22Rv1 (cell line): ENCODE data around the gene SMARCAD1.

Experiments used
- H3K27ac ChIP-seq: fragments of 450-650 bp; 2 replicates; pipeline ENCODE4 v1.5.1; 2017
- ZFX ChIP-seq: fragments of 450-650 bp; IDR thresholded peaks from 2 replicates; pipeline ENCODE4 v1.6.1; 2017; ENCODE audit warnings: antibody characterized with exemption, borderline replicate concordance
- TF ChIP-seq, protein P1 (sequence below): fragments of 450-650 bp; IDR thresholded peaks from 2 replicates; pipeline ENCODE4 v1.5.1; 2017; ENCODE audit warnings: mild to moderate bottlenecking

SMARCAD1 gene

DNA sequence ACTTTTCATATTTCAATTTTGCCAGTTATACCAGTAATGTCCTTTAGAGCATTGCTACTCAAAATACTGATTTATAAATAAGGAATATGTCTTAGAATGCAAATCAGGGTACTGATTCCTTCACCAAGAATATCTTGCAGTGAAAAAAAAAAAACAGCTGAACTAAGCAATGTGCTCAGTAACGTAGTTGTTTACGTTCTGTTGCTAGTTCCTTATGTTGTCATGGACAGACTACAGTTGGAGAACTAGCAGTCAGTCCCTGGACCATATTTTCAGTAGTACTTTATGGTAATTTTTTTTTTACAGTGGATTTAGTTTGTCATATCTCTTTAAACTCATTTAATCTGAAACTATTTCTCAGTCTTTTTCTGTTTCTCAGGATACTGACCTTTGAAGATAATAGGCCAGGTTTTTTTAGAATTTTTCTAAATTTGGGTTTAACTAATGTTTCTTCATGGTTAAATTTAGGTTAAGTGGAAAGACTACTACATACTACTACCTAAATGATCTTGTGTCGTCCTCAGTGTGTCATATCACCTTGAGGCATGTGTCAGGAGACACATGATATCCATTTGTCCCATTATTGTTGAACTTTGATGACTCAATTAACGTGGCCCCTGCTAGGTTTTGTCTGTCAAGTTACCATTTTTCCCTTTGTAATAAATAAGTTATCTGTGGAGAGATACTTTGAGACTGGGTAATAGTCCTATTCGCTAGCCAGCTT, 21.0 kb downstream of the SMARCAD1 start:
- TF ChIP-seq, protein P1, sequence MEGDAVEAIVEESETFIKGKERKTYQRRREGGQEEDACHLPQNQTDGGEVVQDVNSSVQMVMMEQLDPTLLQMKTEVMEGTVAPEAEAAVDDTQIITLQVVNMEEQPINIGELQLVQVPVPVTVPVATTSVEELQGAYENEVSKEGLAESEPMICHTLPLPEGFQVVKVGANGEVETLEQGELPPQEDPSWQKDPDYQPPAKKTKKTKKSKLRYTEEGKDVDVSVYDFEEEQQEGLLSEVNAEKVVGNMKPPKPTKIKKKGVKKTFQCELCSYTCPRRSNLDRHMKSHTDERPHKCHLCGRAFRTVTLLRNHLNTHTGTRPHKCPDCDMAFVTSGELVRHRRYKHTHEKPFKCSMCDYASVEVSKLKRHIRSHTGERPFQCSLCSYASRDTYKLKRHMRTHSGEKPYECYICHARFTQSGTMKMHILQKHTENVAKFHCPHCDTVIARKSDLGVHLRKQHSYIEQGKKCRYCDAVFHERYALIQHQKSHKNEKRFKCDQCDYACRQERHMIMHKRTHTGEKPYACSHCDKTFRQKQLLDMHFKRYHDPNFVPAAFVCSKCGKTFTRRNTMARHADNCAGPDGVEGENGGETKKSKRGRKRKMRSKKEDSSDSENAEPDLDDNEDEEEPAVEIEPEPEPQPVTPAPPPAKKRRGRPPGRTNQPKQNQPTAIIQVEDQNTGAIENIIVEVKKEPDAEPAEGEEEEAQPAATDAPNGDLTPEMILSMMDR, result no peak
- TF ChIP-seq ZFX, result no peak
- no peak overlapping the region for H3K27ac ChIP-seq

DNA sequence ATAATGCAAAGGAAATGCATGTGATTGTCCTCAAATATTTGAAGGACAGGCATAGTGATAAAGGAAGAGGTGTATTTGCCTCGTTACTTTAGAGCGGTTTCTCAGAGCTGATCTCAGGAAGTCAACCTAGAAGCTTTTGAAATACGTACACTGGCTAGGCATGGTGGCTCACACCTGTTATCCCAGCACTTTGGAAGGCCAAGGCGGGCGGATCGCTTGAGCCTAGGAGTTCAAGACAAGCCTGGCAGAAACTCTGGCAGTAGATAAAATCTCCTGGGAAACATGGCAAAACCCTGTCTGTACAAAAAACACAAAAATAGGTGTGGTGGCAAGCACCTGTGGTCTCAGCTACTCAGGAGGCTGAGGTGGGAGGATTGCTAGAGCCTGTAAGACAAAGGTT, 24.9 kb downstream of the SMARCAD1 start:
- no peak overlapping the region for H3K27ac ChIP-seq
- TF ChIP-seq, protein P1, result no peak
- no peak for TF ChIP-seq ZFX

DNA sequence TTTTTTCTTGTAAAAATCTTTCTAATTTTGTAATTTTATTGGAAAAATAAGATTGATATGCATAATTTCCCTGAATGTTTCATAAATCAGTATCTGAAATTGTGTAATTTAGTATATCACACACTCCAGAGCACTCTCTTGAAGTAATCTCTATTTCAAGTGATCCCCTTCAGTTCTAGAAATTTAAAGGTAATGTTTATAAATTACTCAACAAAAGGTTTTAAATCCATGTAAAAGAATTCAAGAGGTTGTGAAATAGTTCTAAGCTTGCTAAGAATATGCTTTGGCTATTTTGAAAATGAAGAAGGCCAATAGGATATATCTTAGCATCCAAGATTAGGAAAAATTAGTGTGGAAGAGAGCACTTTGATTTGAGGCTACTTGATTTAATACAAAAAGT, 28.2 kb downstream of the SMARCAD1 start:
- TF ChIP-seq, protein P1, result no peak
- no peak for TF ChIP-seq ZFX
- no peak overlapping the region for H3K27ac ChIP-seq

DNA sequence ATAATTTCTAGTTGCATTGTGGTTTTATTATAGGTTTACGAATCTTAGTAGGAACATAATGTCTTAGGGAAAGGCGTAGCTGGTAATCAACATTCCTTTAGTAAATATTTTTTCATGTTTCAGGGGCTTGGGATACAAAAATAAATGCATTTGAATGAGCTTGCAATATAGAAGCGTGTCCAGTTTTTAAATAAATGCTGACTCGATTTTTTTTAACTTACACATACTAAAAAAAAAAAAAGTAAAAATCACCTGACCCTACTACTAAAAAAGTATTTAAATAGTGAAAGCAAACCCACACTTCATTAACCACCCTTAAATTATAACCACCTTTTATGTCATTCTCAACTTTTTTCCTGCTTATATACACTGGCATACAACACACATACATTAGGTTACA, 29.6 kb downstream of the SMARCAD1 start:
- TF ChIP-seq ZFX, result no peak
- no peak overlapping the region for H3K27ac ChIP-seq

DNA sequence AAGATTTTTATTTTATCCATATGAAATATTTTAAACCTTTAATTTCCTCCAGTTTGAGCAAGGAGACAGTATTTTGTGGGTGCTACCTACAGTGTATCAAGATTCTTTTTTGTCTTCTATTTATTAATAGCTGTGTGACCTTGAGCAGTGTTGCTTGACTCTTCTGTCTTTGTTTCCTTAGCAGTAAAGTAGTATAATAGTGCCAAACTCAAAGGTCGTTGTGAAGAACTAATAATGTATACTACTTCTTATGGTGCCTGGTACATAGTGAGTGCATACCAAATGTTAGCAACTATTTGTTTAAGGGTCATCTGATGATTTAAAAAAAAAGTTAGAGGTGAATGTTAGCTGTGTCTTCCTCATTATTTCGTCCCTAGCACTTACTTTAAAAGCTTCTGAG, 30.5 kb downstream of the SMARCAD1 start:
- no peak overlapping the region for H3K27ac ChIP-seq
- TF ChIP-seq ZFX, result no peak
- TF ChIP-seq, protein P1, result no peak

DNA sequence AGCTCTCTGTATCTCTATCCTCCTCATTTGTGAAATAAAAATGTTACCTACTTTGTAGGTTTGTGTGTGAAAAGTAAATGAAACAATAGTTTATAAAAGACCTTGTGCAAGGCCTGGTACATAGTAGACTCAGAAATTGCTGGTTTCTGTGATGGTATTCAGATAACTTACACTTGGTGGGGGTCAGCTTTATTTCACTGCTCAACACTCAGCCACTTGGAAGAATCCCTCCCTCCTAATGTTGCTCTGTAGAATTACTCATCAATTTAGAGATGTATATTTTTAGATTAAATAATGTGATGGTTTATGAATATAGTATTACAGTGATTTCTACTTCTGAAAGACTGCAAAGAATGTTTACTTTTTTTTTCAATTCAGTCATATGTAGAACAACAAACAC, 32.7 kb downstream of the SMARCAD1 start:
- no peak overlapping the region for H3K27ac ChIP-seq
- TF ChIP-seq ZFX, result no peak
- TF ChIP-seq, protein P1, result no peak

DNA sequence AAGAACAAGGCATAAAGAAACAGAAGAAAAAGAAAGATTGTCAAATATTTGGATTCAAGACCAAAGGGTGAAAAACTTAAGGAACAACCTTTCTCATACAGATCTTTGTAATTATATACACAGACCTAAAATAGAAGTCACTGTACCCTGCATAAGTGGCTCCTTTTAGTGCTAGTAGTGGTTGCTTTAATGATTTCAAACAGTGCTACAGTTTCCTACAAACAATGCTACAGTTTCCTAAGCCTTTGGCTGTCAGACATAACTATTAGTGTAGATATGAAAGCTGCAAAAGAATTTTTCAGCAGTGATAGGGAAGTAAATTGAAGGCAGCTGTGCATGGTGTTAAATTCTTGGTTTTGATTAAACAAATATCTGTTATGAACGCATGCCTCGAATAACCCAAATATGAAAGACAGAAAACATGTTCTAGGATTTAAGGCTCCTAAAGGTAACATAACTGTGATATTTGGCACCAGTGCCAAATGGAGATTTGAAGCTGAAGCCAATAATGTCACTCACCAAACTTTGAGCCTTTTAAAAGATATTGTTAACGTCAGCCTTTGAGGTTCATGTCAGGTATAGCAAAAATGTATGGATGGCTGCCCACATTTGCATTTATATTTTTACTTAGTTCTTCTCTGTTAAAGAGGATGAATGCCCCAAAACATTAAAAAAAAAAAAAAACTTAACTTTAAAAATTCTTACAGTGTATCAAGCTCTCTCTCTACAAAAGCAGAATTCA, 36.6 kb downstream of the SMARCAD1 start:
- H3K27ac ChIP-seq, result no peak overlapping the region

More for the DNA sequence above, 36.6 kb downstream of the SMARCAD1 start:
- TF ChIP-seq, protein P1, result no peak
- no peak for TF ChIP-seq ZFX
